ENCODE data around the gene KCNIP4. TPM values are rescaled to one million over a fixed set of nuclear protein-coding genes. Genes with fewer than 3 reads are reported as not detected.
A peak's percentile ranks its signal among the peaks of the same experiment; 100 is the strongest.

The KCNIP4 gene
- total and polyA plus RNA-seq, 8 donors = 0.05 TPM; not detected in 7

DNA sequence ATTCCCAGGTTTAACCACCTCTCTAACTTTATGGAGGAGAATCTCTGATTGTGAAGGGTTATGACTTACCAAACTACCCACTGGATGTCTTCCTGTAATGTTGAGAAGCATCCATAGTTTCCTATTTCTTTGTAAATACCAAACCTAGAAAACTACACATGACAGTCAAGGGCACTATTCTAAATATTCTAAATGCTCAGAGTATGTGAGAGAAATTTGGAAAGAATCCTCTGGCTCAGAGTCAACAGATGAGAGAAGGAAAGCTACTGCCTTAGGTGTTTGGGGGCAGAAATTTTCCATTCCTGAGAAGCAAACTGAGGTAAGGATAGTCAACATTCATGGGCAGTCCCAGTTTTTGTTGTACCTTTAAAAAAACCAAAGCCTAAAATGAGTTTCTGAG is 155.8 kb downstream of the KCNIP4 start:
- H3K27me3 ChIP-seq = no peaks in the 10 kb centered on the region
- DNase-seq = no peak
- no peak overlapping the region for H3K4me3 ChIP-seq
- no peaks in the 10 kb centered on the region for H3K9me3 ChIP-seq
- no peaks in the 10 kb centered on the region for H3K36me3 ChIP-seq
- ATAC-seq = no peak
- no peak for TF ChIP-seq CTCF (IDR thresholded peaks at IDR 0.05)
- peaks cover 0 to 3% (median 0%) of the 10 kb centered on the region in 3 donors for H3K4me1 ChIP-seq
- H3K27ac ChIP-seq = no peak overlapping the region
- no peak for FAIRE-seq
- intact Hi-C loops (cut with DNase I) = loop anchor here in 1 of 3 donors (5.0 kb wide), 1 partner anchor 595 kb away; no protein-coding TSS in a partner anchor

DNA sequence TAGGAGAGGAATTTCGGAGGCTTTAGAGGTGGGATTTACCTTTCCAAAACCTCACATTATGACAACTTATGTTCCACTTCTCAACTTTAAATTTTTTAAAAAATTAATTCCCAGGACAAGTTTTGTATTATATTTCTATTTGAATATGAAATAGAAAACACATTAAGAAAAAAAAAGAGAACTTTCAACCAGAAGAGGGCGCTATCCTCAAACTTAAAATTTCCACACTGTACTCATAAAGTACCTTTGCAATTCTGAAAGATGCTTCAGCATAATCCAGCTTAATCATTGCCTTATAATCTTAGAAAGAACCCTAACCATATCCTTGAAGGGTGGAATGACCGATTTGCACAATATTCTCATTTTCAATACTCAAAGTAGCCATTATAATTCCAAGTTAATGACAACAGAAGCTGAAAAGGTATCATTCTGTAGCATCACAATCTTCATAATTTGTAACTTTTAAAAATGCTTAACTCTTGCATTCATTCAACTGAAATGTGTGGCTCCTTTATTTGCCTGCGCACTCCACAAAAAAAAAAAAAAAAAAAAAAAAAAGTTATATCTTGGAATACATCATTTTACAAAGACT is 158.0 kb downstream of the KCNIP4 start:
- Histone ChIP-seq H3K36me3 (no peaks in the 10 kb centered on the region), H3K4me1 (peaks cover 0 to 3% (median 0%) of the 10 kb centered on the region in 3 donors), H3K9me3 (no peaks in the 10 kb centered on the region), H3K4me3 (no peak overlapping the region), H3K27me3 (no peaks in the 10 kb centered on the region), H3K27ac (no peak overlapping the region)
- peak; percentile 17 for FAIRE-seq
- peak in 3 of 4 donors; percentile 28 to 62 (median 44) for ATAC-seq
- intact Hi-C loops (cut with DNase I) = loop anchor here in 1 of 3 donors (5.0 kb wide), 1 partner anchor 597 kb away; no protein-coding TSS in a partner anchor
- DNase-seq = no peak
- peak in 3 of 4 donors; percentile 13 to 36 (median 32) for TF ChIP-seq CTCF (IDR thresholded peaks at IDR 0.05)
- 31 to 41% methylated on average over 4 of the region's 4 CpGs for WGBS, 2 donors

- no peaks in the 10 kb centered on the region for H3K4me1 ChIP-seq
- no peak overlapping the region for H3K27ac ChIP-seq
- FAIRE-seq (no peak), DNase-seq (no peak), ATAC-seq (peak in 2 of 4 donors; percentile 60 to 74)
- intact Hi-C loops (cut with DNase I) = no loop called here
- H3K4me3 ChIP-seq = no peak overlapping the region
- TF ChIP-seq CTCF (IDR thresholded peaks at IDR 0.05) = no peak
- H3K9me3 ChIP-seq = no peaks in the 10 kb centered on the region
- H3K36me3 ChIP-seq = no peaks in the 10 kb centered on the region
- H3K27me3 ChIP-seq = no peaks in the 10 kb centered on the region
These were observed 168.4 kb downstream of the KCNIP4 start for GRCh38 chr4:21780148-21780547.

- Histone ChIP-seq H3K27ac (no peak overlapping the region), H3K9me3 (no peaks in the 10 kb centered on the region), H3K27me3 (no peaks in the 10 kb centered on the region), H3K36me3 (no peaks in the 10 kb centered on the region), H3K4me1 (no peaks in the 10 kb centered on the region), H3K4me3 (no peak overlapping the region)
- TF ChIP-seq CTCF (IDR thresholded peaks at IDR 0.05) = no peak
- WGBS, 2 donors = 19 to 21% methylated on average over 2 of the region's 2 CpGs
- DNase-seq (no peak), ATAC-seq (peak in 3 of 4 donors; percentile 56 to 79 (median 61)), FAIRE-seq (no peak)
- intact Hi-C loops (cut with DNase I) = no loop called here
These were observed 169.9 kb downstream of the KCNIP4 start for GRCh38 chr4:21778702-21779101.

- DNase-seq (peak in 1 of 6 donors; percentile 30), FAIRE-seq (no peak), ATAC-seq (no peak)
- 80 to 83% methylated on average over 3 of the region's 3 CpGs for WGBS, 2 donors
- Histone ChIP-seq H3K36me3 (no peaks in the 10 kb centered on the region), H3K27ac (no peak overlapping the region), H3K4me3 (no peak overlapping the region), H3K4me1 (no peaks in the 10 kb centered on the region), H3K9me3 (no peaks in the 10 kb centered on the region), H3K27me3 (no peaks in the 10 kb centered on the region)
- intact Hi-C loops (cut with DNase I) = no loop called here
- TF ChIP-seq CTCF (IDR thresholded peaks at IDR 0.05) = no peak
These were observed 172.9 kb downstream of the KCNIP4 start for GRCh38 chr4:21775703-21776102.

All from pancreas (tissue), 10 donors.